K562 (cell line): ENCODE data around the gene UBA1. TPM values are rescaled to one million over a fixed set of nuclear protein-coding genes. Genes with fewer than 3 reads are reported as not detected.

Source experiments
- BHLHE40 ChIP-seq: IDR thresholded peaks from 2 replicates; pipeline ENCODE4 v1.6.1; 2011; ENCODE audit warnings: low read length, improper control_type of control experiment
- ELF2 ChIP-seq: fragments of 250-450 bp; sonication (Bioruptor Pico); IDR thresholded peaks from 2 replicates; pipeline ENCODE4 v1.5.0; 2021; ENCODE audit warnings: mild to moderate bottlenecking
- FIP1L1 ChIP-seq: fragments of 200-400 bp; formaldehyde crosslinking; IDR thresholded peaks from 2 replicates; pipeline ENCODE4 v1.6.1; 2018; ENCODE audit warnings: mild to moderate bottlenecking, low read depth, low read length; ENCODE audit not compliant: poor library complexity, severe bottlenecking
- FOS ChIP-seq: IDR thresholded peaks from 3 replicates; pipeline ENCODE4 v1.6.1; 2011; ENCODE audit not compliant: insufficient read length; ENCODE audit errors: extremely low read depth
- FOXK2 ChIP-seq, 2 experiments: fragments of 450-650 bp; IDR thresholded peaks in 1 of 2; conservative IDR thresholded peaks in 1 of 2; 2 replicates each; pipeline ENCODE4 v1.6.1; 2016; ENCODE audit warnings: low read depth in 2 of 2, mild to moderate bottlenecking in 1 of 2
- ILF3 ChIP-seq: fragments of 450-650 bp; IDR thresholded peaks from 2 replicates; pipeline ENCODE4 v1.6.1; 2018; ENCODE audit warnings: antibody characterized with exemption, mild to moderate bottlenecking, moderate library complexity, borderline replicate concordance
- KDM4B ChIP-seq, 2 experiments: fragments of 450-650 bp in 1 of 2; sonication (generic) in 1 of 2; IDR thresholded peaks; 2 replicates each; pipeline ENCODE4 v1.6.1; 2016 to 2017; ENCODE audit warnings: borderline replicate concordance in 2 of 2, antibody characterized with exemption in 1 of 2, low read depth in 1 of 2, mild to moderate bottlenecking in 1 of 2
- L3MBTL2 ChIP-seq: fragments of 450-650 bp; IDR thresholded peaks from 2 replicates; pipeline ENCODE4 v1.6.1; 2016; ENCODE audit warnings: mild to moderate bottlenecking, moderate library complexity
- LCOR ChIP-seq: sonication (generic); formaldehyde crosslinking; IDR thresholded peaks from 2 replicates; pipeline ENCODE4 v1.8.0; 2022; ENCODE audit warnings: mild to moderate bottlenecking, missing genetic modification reagents
- MTA3 ChIP-seq: fragments of 450-650 bp; formaldehyde crosslinking; IDR thresholded peaks from 2 replicates; pipeline ENCODE4 v1.6.1; 2017; ENCODE audit warnings: mild to moderate bottlenecking, borderline replicate concordance
- NCOA2 ChIP-seq, 2 experiments: fragments of 450-650 bp; IDR thresholded peaks; 2 replicates each; pipeline ENCODE4 v1.6.1; 2018; ENCODE audit warnings: mild to moderate bottlenecking in 2 of 2, moderate library complexity in 1 of 2; ENCODE audit not compliant: partially characterized antibody in 2 of 2
- NFE2L1 ChIP-seq: fragments of 450-650 bp; IDR thresholded peaks from 2 replicates; pipeline ENCODE4 v1.6.1; 2016; ENCODE audit warnings: missing genetic modification characterization, low read depth, mild to moderate bottlenecking, missing compliant biosample characterization, moderate library complexity, borderline replicate concordance
- PHB ChIP-seq: fragments of 250-450 bp; sonication (Bioruptor Pico); IDR thresholded peaks from 2 replicates; pipeline ENCODE4 v1.5.0; 2021
- SIN3B ChIP-seq: fragments of 450-650 bp; IDR thresholded peaks from 2 replicates; pipeline ENCODE4 v1.6.1; 2017; ENCODE audit warnings: low read depth, mild to moderate bottlenecking, moderate library complexity
- SIRT6 ChIP-seq: IDR thresholded peaks from one replicate; pipeline ENCODE4 v1.6.1; 2012; ENCODE audit warnings: low read depth, mild to moderate bottlenecking, control low read depth, inconsistent platforms, low read length, moderate library complexity
- SREBF2 ChIP-seq: sonication (generic); formaldehyde crosslinking; IDR thresholded peaks from 2 replicates; pipeline ENCODE4 v1.4.0; 2020; ENCODE audit warnings: mild to moderate bottlenecking, missing genetic modification reagents
- TAF15 ChIP-seq: fragments of 200-400 bp; formaldehyde crosslinking; IDR thresholded peaks from 2 replicates; pipeline ENCODE4 v1.6.1; 2017; ENCODE audit warnings: mild to moderate bottlenecking, low read depth, low read length, moderate library complexity
- TGIF2 ChIP-seq: sonication (generic); formaldehyde crosslinking; IDR thresholded peaks from 2 replicates; pipeline ENCODE4 v1.8.1; 2022; ENCODE audit warnings: mild to moderate bottlenecking, missing genetic modification reagents, moderate library complexity
- ZBED1 ChIP-seq: IDR thresholded peaks from 2 replicates; pipeline ENCODE4 v1.6.1; 2014
- ZNF165 ChIP-seq: fragments of 250-450 bp; sonication (Bioruptor Pico); IDR thresholded peaks from 2 replicates; pipeline ENCODE4 v1.4.0; 2020; ENCODE audit warnings: borderline replicate concordance
- ZNF592 ChIP-seq: fragments of 450-650 bp; IDR thresholded peaks from 2 replicates; pipeline ENCODE4 v1.6.1; 2017; ENCODE audit warnings: antibody characterized with exemption, mild to moderate bottlenecking
- ZNF639 ChIP-seq, 2 experiments: fragments of 200-800 bp in 1 of 2; sonication (Bioruptor generic) in 1 of 2; sonication (generic) in 1 of 2; formaldehyde crosslinking in 1 of 2; IDR thresholded peaks in 1 of 2; conservative IDR thresholded peaks in 1 of 2; 2 replicates each; pipeline versions ENCODE4 v1.5.0 to v1.6.1; 2016 to 2020; ENCODE audit warnings: missing compliant biosample characterization in 1 of 2, missing genetic modification characterization in 1 of 2, missing genetic modification reagents in 1 of 2
- ZNF707 ChIP-seq: fragments of 250-450 bp; sonication (Bioruptor Pico); conservative IDR thresholded peaks from 2 replicates; pipeline ENCODE4 v1.8.0; 2022; ENCODE audit warnings: inconsistent platforms, mild to moderate bottlenecking, moderate library complexity
- polyA plus RNA-seq, 8 experiments: library from polyadenylated mRNA; depleted of rRNA in 4 of 8; stranded (reverse) in 5 of 8; unstranded in 3 of 8; fragments of >200 nt; fragmentation: Nextera tagmentation in 2 of 8; fragmentation: Illumina TruSeq in 1 of 8; extraction: Ambion mirVana in 2 of 8; extraction: Trizol in 1 of 8; gene quantifications; 2 replicates each; pipeline versions ENCODE4 v1.2.1 to v1.2.3, GENCODE V29; 2011 to 2014; ENCODE audit warnings: inconsistent platforms in 1 of 8, missing spikeins in 1 of 8
- total RNA-seq, 7 experiments: library from RNA; depleted of rRNA in 6 of 7; stranded (reverse); fragments of >200 nt in 6 of 7; fragmentation: Illumina TruSeq in 2 of 7; extraction: Trizol in 2 of 7; gene quantifications; 2 replicates each; pipeline versions ENCODE4 v1.2.1 to v1.2.3, GENCODE V29; 2011 to 2021; ENCODE audit warnings: low replicate concordance in 1 of 7

UBA1 gene
- total and polyA plus RNA-seq, 9 of the 15 experiments (the other 6 are each of a cell fraction or from before 2014, with no cell fraction given): 32.0 to 174 (median 93.6) TPM

GRCh38 chrX:47218920-47219815, 25.5 kb downstream of the UBA1 start (continued):
- no peak for TF ChIP-seq ZNF592
- no peak for TF ChIP-seq BHLHE40
- no peak for TF ChIP-seq LCOR
- no peak for TF ChIP-seq ZNF707
- no peak for TF ChIP-seq ZNF165 (CRISPR knock-in tag)
- no peak for TF ChIP-seq MTA3
- no peak for TF ChIP-seq FOXK2 (conservative IDR thresholded peaks at IDR 0.05 in 1 of 2, IDR thresholded peaks at IDR 0.05 in 1 of 2; ENCODE audit: low read depth in 2 of 2)
- TF ChIP-seq NFE2L1 (tag): no peak
- TF ChIP-seq SIRT6: no peak
- TF ChIP-seq PHB (CRISPR knock-in tag): no peak
- TF ChIP-seq KDM4B (IDR thresholded peaks at IDR 0.05; ENCODE audit: borderline replicate concordance in 2 of 2, low read depth in 1 of 2): no peak
- TF ChIP-seq ZBED1: no peak
- no peak for TF ChIP-seq ZNF639 (CRISPR knock-in tag; conservative IDR thresholded peaks at IDR 0.05 in 1 of 2, IDR thresholded peaks at IDR 0.05 in 1 of 2)
- no peak for TF ChIP-seq SREBF2 (CRISPR knock-in tag)
- peak; percentile 20 for TF ChIP-seq FIP1L1
- no peak for TF ChIP-seq L3MBTL2
- TF ChIP-seq ELF2 (CRISPR knock-in tag): no peak
- TF ChIP-seq TAF15: no peak
- TF ChIP-seq SIN3B: 0 out of 2 replicates have a peak, but pooled peaks have one; percentile 44
- no peak for TF ChIP-seq NCOA2 (IDR thresholded peaks at IDR 0.05; ENCODE audit: partially characterized antibody in 2 of 2)
- 0 out of 2 replicates have a peak, but pooled peaks have one; percentile 27 for TF ChIP-seq TGIF2
- no peak for TF ChIP-seq FOS
- TF ChIP-seq ILF3: no peak
